GM19467 (cell line): ENCODE measurements around the gene RPP40.
"Not testable (repeated sequence)": the region's sequence is repeated elsewhere in the genome, so short reads cannot be mapped to it uniquely, and the experiment has no call there.

Experiments
- ATAC-seq: cut with Tn5 transposase; IDR thresholded peaks from one replicate; pipeline ENCODE4 v1.9.1; 2021; ENCODE audit warnings: mild to moderate bottlenecking, moderate library complexity; ENCODE audit not compliant: unreplicated experiment

The RPP40 gene

GRCh38 chr6:5003604-5004372, at the start of gene RPP40:
RPP40 (minus strand) TSS chr6:5004037; CDS start chr6:5004002, 35 bp downstream.
- peak; percentile 97 for ATAC-seq

DNA sequence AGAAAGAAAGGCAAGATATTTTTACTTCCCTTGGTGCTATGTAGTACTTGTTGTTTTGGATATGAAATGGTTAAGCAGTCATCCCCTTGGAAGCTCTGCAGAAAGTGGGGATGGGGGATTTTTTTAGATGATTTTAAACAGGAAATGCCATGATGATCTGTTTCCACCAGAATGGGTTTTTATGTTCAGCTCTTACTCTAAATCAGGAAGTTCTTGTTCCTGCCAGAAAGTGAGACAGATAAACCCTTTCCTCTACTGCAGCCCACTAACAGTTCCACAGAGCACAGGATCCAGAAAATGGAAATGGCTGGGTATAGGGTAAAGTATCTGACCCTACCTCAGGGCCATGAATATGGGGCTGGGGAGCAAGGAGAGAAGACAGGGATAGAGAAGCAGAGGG, 49.2 kb upstream of the RPP40 start:
- no peak for ATAC-seq

DNA sequence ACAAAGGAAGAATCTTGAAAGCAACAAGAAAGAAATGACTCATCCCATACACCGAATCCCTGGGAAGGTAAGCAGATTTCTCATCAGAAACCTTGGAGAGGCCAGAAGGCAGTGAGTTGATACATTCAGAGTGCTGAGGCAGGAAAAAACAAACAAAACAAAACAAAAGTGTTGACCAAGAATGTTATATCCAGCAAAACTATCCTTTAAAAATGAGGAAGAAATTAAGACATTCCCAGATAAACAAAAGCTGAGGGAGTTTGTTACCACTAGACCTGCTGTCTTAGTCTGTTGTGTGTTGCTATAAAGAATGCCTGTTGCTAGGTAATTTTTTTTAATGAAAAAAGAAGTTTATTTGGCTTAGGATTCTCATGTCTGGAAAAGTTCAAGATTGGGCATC, 47.6 kb upstream of the RPP40 start:
- ATAC-seq = no peak

GRCh38 chr6:5050009-5050408, 46.2 kb upstream of the RPP40 start:
- no peak for ATAC-seq

DNA sequence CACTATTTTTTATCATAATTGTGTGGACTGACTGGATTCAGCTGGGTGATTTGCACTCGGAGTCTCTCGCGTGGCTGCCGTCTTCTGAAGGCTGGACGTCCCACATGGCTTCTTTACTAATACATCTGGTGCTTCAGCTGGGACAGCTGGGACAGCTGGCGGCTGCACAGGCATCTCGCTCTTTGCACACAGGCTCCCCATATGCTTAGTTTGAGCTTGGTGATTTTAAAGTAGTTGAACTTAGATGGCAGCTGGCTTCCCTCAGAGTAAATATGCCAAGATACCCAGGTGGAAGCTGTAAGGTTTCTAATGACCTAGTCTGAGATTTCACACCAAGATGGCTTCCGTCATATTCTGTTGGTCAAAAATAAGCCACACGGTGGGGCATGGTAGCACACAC, 42.6 kb upstream of the RPP40 start:
- ATAC-seq = no peak

GRCh38 chr6:5045416-5045815, 41.6 kb upstream of the RPP40 start:
- ATAC-seq = no peak

DNA sequence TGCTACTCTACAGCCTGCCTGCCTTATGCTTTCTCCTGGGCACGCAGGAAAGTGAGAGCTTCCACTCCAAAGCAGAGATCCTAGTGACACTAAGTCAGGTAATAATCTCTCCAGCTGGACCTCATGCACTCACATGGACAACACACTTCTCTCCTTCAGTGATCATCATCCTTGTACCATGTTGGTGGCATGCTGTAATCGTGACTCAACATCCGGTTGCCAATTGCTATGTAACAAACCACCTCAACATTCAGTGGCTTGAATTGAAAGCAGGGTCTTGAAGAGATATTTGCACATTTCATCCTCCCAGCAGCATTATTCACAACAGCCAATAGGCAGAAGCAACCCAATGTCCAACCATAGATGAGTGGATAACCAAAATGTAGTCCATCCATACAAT, 41.0 kb upstream of the RPP40 start:
- ATAC-seq = no peak

- ATAC-seq = no peak
Measured at GRCh38 chr6:5042436-5042835, 38.6 kb upstream of the RPP40 start.

DNA sequence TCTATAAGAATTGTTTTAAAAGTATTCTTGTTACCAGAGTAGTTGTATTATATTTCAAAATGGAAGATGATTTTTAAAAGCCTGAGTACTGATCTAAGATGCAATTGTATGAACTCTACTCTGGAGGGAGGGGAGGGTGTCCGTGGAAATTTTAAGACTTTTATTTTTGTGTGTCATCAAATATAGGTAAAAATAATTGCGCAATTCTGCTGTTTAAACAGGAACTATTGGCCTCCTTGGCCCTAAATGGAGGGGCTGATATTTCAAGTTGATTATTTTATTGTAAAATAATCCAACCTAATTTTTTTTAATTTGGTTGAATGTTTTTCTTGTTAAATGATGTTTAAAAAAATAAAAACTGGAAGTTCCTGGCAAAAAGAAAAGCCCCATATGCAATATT, 38.1 kb upstream of the RPP40 start:
- ATAC-seq = no peak

DNA sequence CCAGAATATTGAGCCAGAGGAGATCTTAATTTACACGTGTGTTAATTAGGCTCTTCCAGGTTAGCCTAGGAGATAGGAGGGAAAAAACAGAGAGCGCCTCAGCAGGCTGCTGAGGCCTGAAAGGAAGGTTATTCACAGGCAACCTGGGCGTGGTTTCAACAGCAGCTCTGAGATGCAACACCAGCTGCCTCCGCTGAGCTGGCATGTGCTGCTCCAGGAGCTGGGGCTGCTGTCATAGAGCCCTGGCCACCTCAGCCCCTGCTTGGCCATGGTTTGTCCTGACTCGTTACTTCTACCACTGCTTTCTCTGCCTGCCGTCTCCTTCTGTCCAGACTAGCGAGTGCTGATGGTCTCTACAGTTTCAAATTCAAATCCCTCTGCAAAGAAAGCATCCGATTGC, 32.4 kb upstream of the RPP40 start:
- no peak for ATAC-seq

- no peak for ATAC-seq
Measured at GRCh38 chr6:5034736-5035135, 30.9 kb upstream of the RPP40 start.

GRCh38 chr6:5034328-5034727, 30.5 kb upstream of the RPP40 start:
- no peak for ATAC-seq

- ATAC-seq = not testable (repeated sequence)
Measured at GRCh38 chr6:5033214-5033904, 29.5 kb upstream of the RPP40 start.

DNA sequence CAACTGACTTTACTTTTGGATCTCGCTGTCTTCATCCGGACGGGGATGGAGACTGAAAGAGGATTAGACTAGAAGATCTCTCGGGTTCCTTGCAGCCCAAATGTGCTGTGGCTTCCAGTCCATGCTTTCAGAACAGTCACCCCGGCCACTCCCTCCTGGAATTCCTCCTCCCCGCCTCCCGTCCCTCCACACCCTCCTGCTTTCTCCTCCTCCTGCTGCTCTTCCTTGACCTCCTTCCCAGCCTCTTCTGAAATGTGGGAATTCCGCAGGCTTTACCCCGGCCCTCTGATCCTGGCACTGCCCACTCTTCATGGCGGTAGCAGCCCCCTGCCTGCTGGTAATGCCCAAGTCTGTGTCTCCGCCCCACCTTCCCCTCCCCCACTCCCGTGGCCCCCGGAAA, 28.9 kb upstream of the RPP40 start:
- ATAC-seq = not testable (repeated sequence)

DNA sequence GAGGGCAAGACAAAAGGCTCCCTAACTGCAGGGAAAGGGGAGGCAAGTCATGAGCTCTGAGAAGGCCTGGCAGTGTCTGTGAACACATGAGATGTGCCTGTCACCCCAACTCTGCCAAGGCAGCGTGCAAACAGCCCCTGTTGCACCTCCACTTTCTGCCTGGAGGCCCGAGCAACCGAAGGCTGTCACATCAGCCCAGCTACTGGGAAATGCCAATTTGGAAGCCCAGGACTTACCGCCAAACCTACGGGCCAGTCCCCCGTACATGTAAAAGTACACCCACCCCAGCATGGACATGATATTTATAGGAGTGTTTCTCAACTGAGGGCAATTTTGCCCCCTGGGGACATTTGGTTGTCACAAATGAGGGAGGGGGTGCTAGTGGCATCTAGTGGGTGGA, 27.3 kb upstream of the RPP40 start:
- no peak for ATAC-seq

- ATAC-seq = peak; percentile 90
Measured at GRCh38 chr6:5030596-5031136, 26.8 kb upstream of the RPP40 start.

GRCh38 chr6:5029609-5030008, 25.8 kb upstream of the RPP40 start:
- ATAC-seq = no peak

- ATAC-seq = no peak
Measured at GRCh38 chr6:5028921-5029320, 25.1 kb upstream of the RPP40 start.

DNA sequence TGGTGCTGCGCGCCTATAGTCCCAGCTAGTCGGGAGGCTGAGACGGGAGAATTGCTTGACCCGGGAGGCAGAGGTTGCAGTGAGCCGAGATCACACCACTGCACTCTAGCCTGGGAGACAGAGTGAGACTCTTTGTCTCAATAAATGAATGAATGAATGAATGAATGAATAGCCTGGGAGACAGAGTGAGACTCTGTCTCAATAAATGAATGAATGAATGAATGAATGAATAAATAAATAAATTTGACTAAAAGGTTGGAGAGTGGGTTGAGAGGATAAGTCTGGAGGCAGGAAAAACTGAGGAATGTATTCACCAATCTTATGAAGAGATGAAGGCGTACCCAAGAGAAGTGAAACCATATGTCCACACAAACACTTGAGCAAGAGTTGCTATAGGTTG, 24.5 kb upstream of the RPP40 start:
- ATAC-seq = no peak

DNA sequence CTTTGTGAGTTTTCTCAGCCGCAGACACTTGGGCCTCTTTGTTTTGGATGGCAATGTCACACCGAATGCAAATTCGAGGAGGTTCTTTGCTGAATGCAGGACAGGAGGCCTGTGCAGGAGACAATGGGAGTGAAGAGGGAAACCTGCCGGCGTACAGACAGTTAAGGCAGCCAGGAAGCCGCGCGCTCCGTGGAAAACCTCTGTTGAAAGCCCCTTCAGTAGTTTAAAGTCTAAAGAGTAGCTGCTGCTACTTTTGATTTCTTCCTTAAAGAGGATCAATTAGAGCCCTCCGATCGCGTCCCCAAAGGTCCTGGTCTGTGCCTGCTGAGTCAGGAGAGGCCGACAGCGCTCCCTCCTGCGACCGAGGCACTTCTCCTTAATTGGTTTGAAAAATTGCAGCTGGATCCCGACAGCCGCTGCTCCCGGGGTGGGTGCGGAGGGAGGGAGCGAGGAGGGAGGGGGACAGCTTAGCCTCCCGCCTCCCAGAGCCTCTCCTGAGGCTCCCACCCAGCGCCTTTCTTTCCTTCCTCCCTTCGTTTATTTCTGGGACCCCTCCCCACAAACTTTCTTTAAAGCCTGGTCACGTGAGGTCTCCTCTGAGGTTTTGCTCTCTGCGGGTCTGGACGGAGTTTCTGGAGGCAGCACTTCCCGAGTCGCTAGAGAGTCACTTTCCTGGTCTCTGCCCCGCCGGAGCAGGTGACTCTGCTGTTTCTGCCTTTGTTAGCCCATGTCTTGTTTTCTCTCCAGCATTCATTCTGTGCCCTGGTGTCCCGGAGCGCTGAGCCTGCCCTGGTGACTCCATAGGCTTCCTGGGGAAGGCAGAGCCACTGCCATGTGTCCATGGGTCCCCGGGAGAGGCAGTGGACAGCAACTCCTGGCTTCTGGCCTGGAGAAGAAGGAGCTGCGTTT, 22.3 kb upstream of the RPP40 start:
- no peak for ATAC-seq

DNA sequence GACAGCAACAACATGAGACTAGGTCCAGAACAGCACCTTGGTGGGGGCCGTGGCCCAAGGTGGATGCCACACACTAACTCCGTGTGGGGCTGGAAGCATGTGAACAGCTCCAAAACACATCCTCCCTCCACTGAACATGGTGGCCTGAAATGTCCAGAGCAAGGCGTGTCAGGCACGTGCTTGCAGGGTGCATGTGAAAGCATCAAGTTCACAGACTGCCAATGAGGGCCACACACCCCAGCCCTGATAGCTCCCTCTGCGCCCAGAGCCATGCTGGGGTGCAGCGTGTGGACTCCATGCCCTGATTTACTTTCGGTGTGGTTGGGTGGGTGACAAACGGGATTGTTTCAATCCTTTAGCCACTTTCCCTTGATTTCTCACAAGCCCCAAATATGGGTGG, 20.1 kb upstream of the RPP40 start:
- ATAC-seq = no peak
